IMR-90 (cell line): Measurements from ENCODE around the gene RPL39. TPM values are rescaled to one million over a fixed set of nuclear protein-coding genes. Genes with fewer than 3 reads are reported as not detected.

Experiments used
- ATAC-seq: fragments of 200-7000 bp; cut with Tn5 transposase; 2 replicates; pipeline ENCODE4 v1.9.1; 2020; ENCODE audit warnings: low read depth, mild to moderate bottlenecking, moderate library complexity
- BruUV-seq: library from RNA; stranded (reverse); fragments of 400-500 nt; replicated peaks from 2 replicates; lab custom pipeline; 2021; lab: Mats Ljungman, UMichigan
- CTCF ChIA-PET: fragments of 300-600 bp; formaldehyde crosslinking; extraction: SDS; loops from one replicate; lab custom pipeline; 2021; ENCODE audit warnings: antibody characterized with exemption; lab: Yijun Ruan, JAX
- POLR2A ChIA-PET: fragments of 300-600 bp; sonication (Branson Sonifier 250); formaldehyde crosslinking; loops from one replicate; lab custom pipeline; 2022; ENCODE audit warnings: antibody characterized with exemption; ENCODE audit not compliant: unreplicated experiment; lab: Charles Lee
- DNase-seq: peaks from one replicate; pipeline ENCODE4 v3.0.0; 2013
- H2AFZ ChIP-seq: replicated peaks from 2 replicates; pipeline ENCODE3; 2013; ENCODE audit warnings: low read length, mild to moderate bottlenecking; ENCODE audit not compliant: poor library complexity
- H2AK5ac ChIP-seq: 2 replicates; pipeline ENCODE4 v1.6.1; 2013; ENCODE audit warnings: low read depth, low read length, inconsistent platforms
- H2AK9ac ChIP-seq: replicated peaks from 2 replicates; pipeline ENCODE3; 2013; ENCODE audit warnings: mild to moderate bottlenecking, low read depth, low read length, moderate library complexity; ENCODE audit not compliant: poor library complexity
- H2BK120ac ChIP-seq: 2 replicates; pipeline ENCODE4 v1.6.1; 2013; ENCODE audit warnings: low read depth, low read length, inconsistent platforms
- H2BK15ac ChIP-seq: 3 replicates; pipeline ENCODE4 v1.6.1; 2013; ENCODE audit warnings: low read depth, low read length, inconsistent platforms
- H2BK20ac ChIP-seq: 2 replicates; pipeline ENCODE4 v1.6.1; 2013; ENCODE audit warnings: low read depth, mild to moderate bottlenecking, inconsistent platforms, low read length, moderate library complexity
- H2BK5ac ChIP-seq: 2 replicates; pipeline ENCODE4 v1.6.1; 2013; ENCODE audit warnings: mild to moderate bottlenecking, low read depth, low read length, inconsistent platforms; ENCODE audit not compliant: poor library complexity, severe bottlenecking
- H3K14ac ChIP-seq: replicated peaks from 2 replicates; pipeline ENCODE4 v1.6.1; 2013; ENCODE audit warnings: low read depth, low read length, inconsistent platforms
- H3K18ac ChIP-seq: 2 replicates; pipeline ENCODE4 v1.6.1; 2013; ENCODE audit warnings: low read depth, low read length, control low read depth
- H3K23ac ChIP-seq: 2 replicates; pipeline ENCODE4 v1.6.1; 2013; ENCODE audit warnings: low read depth, low read length, inconsistent platforms
- H3K27ac ChIP-seq: 2 replicates; pipeline ENCODE4 v1.5.1; 2013; ENCODE audit warnings: mild to moderate bottlenecking, control low read depth, low read length; ENCODE audit not compliant: insufficient read depth
- H3K27me3 ChIP-seq: 2 replicates; pipeline ENCODE4 v1.6.1; 2013; ENCODE audit warnings: low read length; ENCODE audit not compliant: control insufficient read depth, insufficient read depth
- H3K36me3 ChIP-seq: 2 replicates; pipeline ENCODE4 v1.6.1; 2013; ENCODE audit warnings: low read length, mixed read lengths; ENCODE audit not compliant: control insufficient read depth, insufficient read depth
- H3K4ac ChIP-seq: 2 replicates; pipeline ENCODE4 v1.6.1; 2013; ENCODE audit warnings: low read depth, low read length, inconsistent platforms
- H3K4me1 ChIP-seq: 2 replicates; pipeline ENCODE4 v1.6.1; 2013; ENCODE audit warnings: low read length, mixed read lengths; ENCODE audit not compliant: control insufficient read depth, insufficient read depth
- H3K4me2 ChIP-seq: 2 replicates; pipeline ENCODE4 v1.6.1; 2013; ENCODE audit warnings: low read depth, mild to moderate bottlenecking, control low read depth, low read length, moderate library complexity
- H3K4me3 ChIP-seq: 2 replicates; pipeline ENCODE4 v1.5.1; 2013; ENCODE audit warnings: low read depth, mild to moderate bottlenecking, control low read depth, low read length, moderate library complexity; ENCODE audit not compliant: insufficient read depth
- H3K56ac ChIP-seq: 2 replicates; pipeline ENCODE4 v1.6.1; 2013; ENCODE audit warnings: low read length, inconsistent platforms; ENCODE audit not compliant: insufficient read depth; ENCODE audit errors: extremely low read depth
- H3K79me1 ChIP-seq, 2 experiments: 2 replicates each; pipeline ENCODE4 v1.6.1; 2013; ENCODE audit warnings: low read length in 2 of 2, inconsistent platforms in 1 of 2, low read depth in 1 of 2
- H3K9ac ChIP-seq: 2 replicates; pipeline ENCODE4 v1.6.1; 2013; ENCODE audit warnings: low read depth, low read length, control low read depth
- H3K9me1 ChIP-seq: 2 replicates; pipeline ENCODE4 v1.6.1; 2013; ENCODE audit warnings: low read length, inconsistent platforms; ENCODE audit not compliant: insufficient read depth
- H3K9me3 ChIP-seq: 2 replicates; pipeline ENCODE4 v1.6.1; 2013; ENCODE audit warnings: low read length; ENCODE audit not compliant: control insufficient read depth, insufficient read depth
- H4K20me1 ChIP-seq: 2 replicates; pipeline ENCODE4 v1.6.1; 2013; ENCODE audit warnings: low read length, inconsistent platforms; ENCODE audit not compliant: insufficient read depth
- H4K5ac ChIP-seq: 2 replicates; pipeline ENCODE4 v1.6.1; 2013; ENCODE audit warnings: mild to moderate bottlenecking, low read depth, low read length, control low read depth
- H4K8ac ChIP-seq, 2 experiments: 2 replicates each; pipeline ENCODE4 v1.6.1; 2013; ENCODE audit warnings: low read depth in 2 of 2, low read length in 2 of 2, control low read depth in 1 of 2, inconsistent platforms in 1 of 2
- H4K91ac ChIP-seq: 2 replicates; pipeline ENCODE4 v1.6.1; 2013; ENCODE audit warnings: low read depth, low read length, inconsistent platforms; ENCODE audit not compliant: insufficient read depth
- BHLHE40 ChIP-seq: fragments of 150-350 bp; IDR thresholded peaks from 2 replicates; pipeline ENCODE4 v1.6.1; 2016; ENCODE audit warnings: mild to moderate bottlenecking, low read depth, low read length
- CEBPB ChIP-seq: IDR thresholded peaks from 2 replicates; pipeline ENCODE4 v1.6.1; 2012; ENCODE audit warnings: low read depth, low read length, improper control_type of control experiment
- CHD1 ChIP-seq: IDR thresholded peaks from 2 replicates; pipeline ENCODE4 v1.6.1; 2012; ENCODE audit warnings: low read depth, low read length, improper control_type of control experiment
- CTCF ChIP-seq: conservative IDR thresholded peaks from 2 replicates; pipeline ENCODE4 v1.5.1; 2012; ENCODE audit warnings: mild to moderate bottlenecking, low read depth, low read length, improper control_type of control experiment
- ELK1 ChIP-seq: fragments of 150-350 bp; IDR thresholded peaks from 2 replicates; pipeline ENCODE4 v1.6.1; 2016; ENCODE audit warnings: low read depth, mild to moderate bottlenecking, low read length, moderate library complexity, borderline replicate concordance
- FOS ChIP-seq: fragments of 150-350 bp; IDR thresholded peaks from 2 replicates; pipeline ENCODE4 v1.6.1; 2016; ENCODE audit warnings: low read depth, low read length
- MAFK ChIP-seq: IDR thresholded peaks from 2 replicates; pipeline ENCODE4 v1.6.1; 2012; ENCODE audit warnings: low read depth, low read length, improper control_type of control experiment
- MAZ ChIP-seq: IDR thresholded peaks from 2 replicates; pipeline ENCODE4 v1.6.1; 2012; ENCODE audit warnings: low read depth, mild to moderate bottlenecking, low read length, improper control_type of control experiment, moderate library complexity, borderline replicate concordance
- MXI1 ChIP-seq: IDR thresholded peaks from 2 replicates; pipeline ENCODE4 v1.6.1; 2012; ENCODE audit warnings: low read depth, mild to moderate bottlenecking, low read length, moderate library complexity, borderline replicate concordance
- NFE2L2 ChIP-seq: fragments of 150-350 bp; IDR thresholded peaks from 2 replicates; pipeline ENCODE4 v1.6.1; 2016; ENCODE audit warnings: low read depth, mild to moderate bottlenecking, low read length
- POLR2A ChIP-seq: IDR thresholded peaks from 2 replicates; pipeline ENCODE4 v1.6.1; 2012; ENCODE audit warnings: mild to moderate bottlenecking, low read depth, low read length
- RAD21 ChIP-seq: IDR thresholded peaks from 2 replicates; pipeline ENCODE4 v1.6.1; 2012; ENCODE audit warnings: low read length, improper control_type of control experiment
- RCOR1 ChIP-seq: IDR thresholded peaks from 2 replicates; pipeline ENCODE4 v1.6.1; 2012; ENCODE audit warnings: mild to moderate bottlenecking, low read length, improper control_type of control experiment; ENCODE audit not compliant: insufficient replicate concordance
- RFX5 ChIP-seq: IDR thresholded peaks from 2 replicates; pipeline ENCODE4 v1.8.0; 2012; ENCODE audit warnings: low read depth, mild to moderate bottlenecking, low read length, moderate library complexity
- SMC3 ChIP-seq: fragments of 150-350 bp; IDR thresholded peaks from 2 replicates; pipeline ENCODE4 v1.6.1; 2016; ENCODE audit warnings: low read depth, mild to moderate bottlenecking, antibody characterized with exemption, low read length, moderate library complexity
- USF2 ChIP-seq: fragments of 150-350 bp; IDR thresholded peaks from 2 replicates; pipeline ENCODE4 v1.6.1; 2017; ENCODE audit warnings: mild to moderate bottlenecking, antibody characterized with exemption, low read length, low read depth
- WGBS, 2 experiments: methylation state at CpG; one replicate each; pipeline versions ENCODE4 v1.1.5 to v1.1.7; 2013; ENCODE audit warnings: missing lambda C conversion rate in 2 of 2; ENCODE audit not compliant: insufficient read length in 1 of 2; ENCODE audit errors: extremely low coverage in 2 of 2; 5-methylcytosine and 5-hydroxymethylcytosine counted together
- dilution Hi-C: fragments of 300-500 bp; cut with HindIII; formaldehyde crosslinking; loops from one replicate; pipeline ENCODE4 v1.14.3; 2018; ENCODE audit warnings: low sequenced_read_pairs; ENCODE audit not compliant: unreplicated experiment
- in situ Hi-C: fragments of 300-500 bp; cut with MboI; formaldehyde crosslinking; loops from 3 replicates; pipeline ENCODE4 v1.14.3; 2019; ENCODE audit warnings: low sequenced_read_pairs, inconsistent platforms, mixed read lengths
- intact Hi-C: fragments of 100-400 bp; cut with micrococcal nuclease; formaldehyde crosslinking; loops from 2 replicates; pipeline ENCODE4 v1.10.0; 2022
- polyA plus RNA-seq, 3 experiments: library from polyadenylated mRNA; depleted of rRNA; stranded (reverse); fragments of >200 nt; gene quantifications; 2 replicates each; pipeline ENCODE4 v1.2.3, GENCODE V29; 2012; ENCODE audit warnings: low replicate concordance in 1 of 3
- total RNA-seq: library from RNA; depleted of rRNA; stranded (reverse); fragments of >200 nt; gene quantifications from 2 replicates; pipeline ENCODE4 v1.2.3, GENCODE V29; 2012

Gene RPL39
- total and polyA plus RNA-seq, 2 of the 4 experiments (the other 2 are of a cell fraction), result 681 to 2,357 TPM

- no peaks in the 10 kb centered on the region for H3K27me3 ChIP-seq
- H2AK9ac ChIP-seq, result no peak overlapping the region
- H2AK5ac ChIP-seq, result no peak overlapping the region
- ATAC-seq, result no peak
- H3K23ac ChIP-seq, result no peak overlapping the region
- no peak overlapping the region for H3K18ac ChIP-seq
- H3K9ac ChIP-seq, result no peak overlapping the region
- ChIA-PET CTCF (no interaction called here), POLR2A (no interaction called here)
- TF ChIP-seq RFX5 (no peak), CEBPB (no peak), RAD21 (no peak), ELK1 (no peak), POLR2A (no peak), BHLHE40 (no peak), MAFK (no peak), RCOR1 (no peak), MAZ (no peak), USF2 (no peak), CHD1 (no peak), MXI1 (no peak), FOS (no peak), NFE2L2 (no peak), SMC3 (no peak), CTCF (no peak)
- no peaks in the 10 kb centered on the region for H3K9me1 ChIP-seq
- 0 out of 2 replicates have a peak, but pooled peaks cover 1% of the 10 kb centered on the region for H3K36me3 ChIP-seq
- no peak overlapping the region for H4K91ac ChIP-seq
- no TSS peak for BruUV-seq
- H3K14ac ChIP-seq, result no peak overlapping the region
- no peaks in the 10 kb centered on the region for H3K79me1 ChIP-seq
- H3K56ac ChIP-seq, result no peak overlapping the region
- H2BK5ac ChIP-seq, result no peak overlapping the region
- no peak overlapping the region for H3K4me3 ChIP-seq
- H4K20me1 ChIP-seq, result no peaks in the 10 kb centered on the region
- no peaks in the 10 kb centered on the region for H3K9me3 ChIP-seq
- H4K8ac ChIP-seq, result no peak overlapping the region
- H2BK120ac ChIP-seq, result no peak overlapping the region
- in situ Hi-C loops (no loop called here), intact Hi-C loops (no loop called here), dilution Hi-C loops (no loop called here)
- H3K4me1 ChIP-seq, result no peaks in the 10 kb centered on the region
- no peak overlapping the region for H3K4me2 ChIP-seq
- no peak overlapping the region for H3K4ac ChIP-seq
- no peak overlapping the region for H4K5ac ChIP-seq
- no peak for DNase-seq
- no peak overlapping the region for H3K27ac ChIP-seq
- no CpG with 5 or more reads among the region's 5 CpGs for WGBS, 2 experiments
- H2BK15ac ChIP-seq, result no peak overlapping the region
- H2BK20ac ChIP-seq, result no peak overlapping the region
- no peak overlapping the region for H2AFZ ChIP-seq
Observed at GRCh38 chrX:119828446-119828845, 37.0 kb upstream of the RPL39 start.
